GM10248 (cell line): ENCODE results near the gene SREBF1.

Experiments used
- CTCF ChIA-PET: fragments of 300-600 bp; sonication (Branson Sonifier 250); formaldehyde crosslinking; extraction: SDS; loops from one replicate; lab custom pipeline; 2021; ENCODE audit warnings: antibody characterized with exemption; lab: Yijun Ruan, JAX
- POLR2A ChIA-PET: fragments of 350-650 bp; sonication (Branson Sonifier 250); formaldehyde crosslinking; extraction: SDS; loops from one replicate; lab custom pipeline; 2020; ENCODE audit warnings: antibody characterized with exemption; lab: Yijun Ruan, JAX
- DNase-seq: peaks from one replicate; pipeline ENCODE4 v3.0.0; 2012; ENCODE audit errors: extremely low spot score
- TF ChIP-seq, protein P1 (sequence below): IDR thresholded peaks from 2 replicates; pipeline ENCODE4 v1.5.1; 2012; ENCODE audit warnings: mild to moderate bottlenecking, low read depth; ENCODE audit errors: extremely low read depth, missing control alignments, control extremely low read depth

SREBF1 gene

DNA sequence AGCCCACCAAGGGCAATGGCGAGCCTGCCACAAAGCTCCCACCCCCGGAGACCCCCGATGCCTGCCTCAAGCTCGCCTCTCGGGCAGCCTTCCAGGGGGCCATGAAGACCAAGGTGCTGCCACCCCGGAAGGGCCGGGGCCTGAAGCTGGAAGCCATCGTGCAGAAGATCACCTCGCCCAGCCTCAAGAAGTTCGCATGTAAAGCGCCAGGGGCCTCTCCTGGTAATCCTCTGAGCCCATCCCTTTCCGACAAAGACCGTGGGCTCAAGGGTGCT is 40.1 kb downstream of the SREBF1 start:
- TF ChIP-seq, protein P1, sequence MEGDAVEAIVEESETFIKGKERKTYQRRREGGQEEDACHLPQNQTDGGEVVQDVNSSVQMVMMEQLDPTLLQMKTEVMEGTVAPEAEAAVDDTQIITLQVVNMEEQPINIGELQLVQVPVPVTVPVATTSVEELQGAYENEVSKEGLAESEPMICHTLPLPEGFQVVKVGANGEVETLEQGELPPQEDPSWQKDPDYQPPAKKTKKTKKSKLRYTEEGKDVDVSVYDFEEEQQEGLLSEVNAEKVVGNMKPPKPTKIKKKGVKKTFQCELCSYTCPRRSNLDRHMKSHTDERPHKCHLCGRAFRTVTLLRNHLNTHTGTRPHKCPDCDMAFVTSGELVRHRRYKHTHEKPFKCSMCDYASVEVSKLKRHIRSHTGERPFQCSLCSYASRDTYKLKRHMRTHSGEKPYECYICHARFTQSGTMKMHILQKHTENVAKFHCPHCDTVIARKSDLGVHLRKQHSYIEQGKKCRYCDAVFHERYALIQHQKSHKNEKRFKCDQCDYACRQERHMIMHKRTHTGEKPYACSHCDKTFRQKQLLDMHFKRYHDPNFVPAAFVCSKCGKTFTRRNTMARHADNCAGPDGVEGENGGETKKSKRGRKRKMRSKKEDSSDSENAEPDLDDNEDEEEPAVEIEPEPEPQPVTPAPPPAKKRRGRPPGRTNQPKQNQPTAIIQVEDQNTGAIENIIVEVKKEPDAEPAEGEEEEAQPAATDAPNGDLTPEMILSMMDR: no peak
- CTCF ChIA-PET: interaction anchor here (1.0 to 1.6 kb wide), 2 partner anchors 9 to 65 kb away, joined by 3 read pairs; no protein-coding TSS in a partner anchor
- POLR2A ChIA-PET: no interaction called here

DNA sequence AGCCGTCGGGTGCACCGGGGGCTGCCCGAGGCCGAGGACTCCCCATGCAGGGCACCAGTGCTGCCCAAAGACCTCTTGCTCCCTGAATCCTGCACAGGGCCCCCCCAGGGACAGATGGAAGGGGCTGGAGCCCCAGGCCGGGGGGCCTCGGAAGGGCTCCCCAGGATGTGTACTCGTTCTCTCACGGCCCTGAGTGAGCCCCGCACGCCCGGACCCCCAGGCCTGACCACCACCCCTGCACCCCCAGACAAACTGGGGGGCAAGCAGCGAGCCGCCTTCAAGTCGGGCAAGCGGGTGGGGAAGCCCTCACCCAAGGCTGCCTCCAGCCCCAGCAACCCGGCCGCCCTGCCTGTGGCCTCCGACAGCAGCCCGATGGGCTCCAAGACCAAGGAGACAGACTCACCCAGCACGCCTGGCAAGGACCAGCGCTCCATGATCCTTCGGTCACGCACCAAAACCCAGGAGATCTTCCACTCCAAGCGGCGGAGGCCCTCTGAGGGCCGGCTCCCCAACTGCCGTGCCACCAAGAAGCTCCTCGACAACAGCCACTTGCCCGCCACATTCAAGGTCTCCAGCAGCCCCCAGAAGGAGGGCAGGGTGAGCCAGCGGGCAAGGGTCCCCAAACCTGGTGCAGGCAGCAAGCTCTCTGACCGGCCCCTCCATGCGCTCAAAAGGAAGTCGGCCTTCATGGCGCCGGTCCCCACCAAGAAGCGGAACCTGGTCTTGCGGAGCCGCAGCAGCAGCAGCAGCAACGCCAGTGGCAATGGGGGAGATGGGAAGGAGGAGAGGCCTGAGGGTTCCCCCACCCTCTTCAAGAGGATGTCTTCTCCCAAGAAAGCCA is 40.6 kb downstream of the SREBF1 start:
- no peak for DNase-seq
- ChIA-PET CTCF (interaction anchor here (1.0 to 1.6 kb wide), 3 partner anchors 9 to 65 kb away, joined by 3 to 6 read pairs (median 3); no protein-coding TSS in a partner anchor), POLR2A (no interaction called here)
- TF ChIP-seq, protein P1: no peak

More for the DNA sequence above, 40.1 kb downstream of the SREBF1 start:
- no peak for DNase-seq

DNA sequence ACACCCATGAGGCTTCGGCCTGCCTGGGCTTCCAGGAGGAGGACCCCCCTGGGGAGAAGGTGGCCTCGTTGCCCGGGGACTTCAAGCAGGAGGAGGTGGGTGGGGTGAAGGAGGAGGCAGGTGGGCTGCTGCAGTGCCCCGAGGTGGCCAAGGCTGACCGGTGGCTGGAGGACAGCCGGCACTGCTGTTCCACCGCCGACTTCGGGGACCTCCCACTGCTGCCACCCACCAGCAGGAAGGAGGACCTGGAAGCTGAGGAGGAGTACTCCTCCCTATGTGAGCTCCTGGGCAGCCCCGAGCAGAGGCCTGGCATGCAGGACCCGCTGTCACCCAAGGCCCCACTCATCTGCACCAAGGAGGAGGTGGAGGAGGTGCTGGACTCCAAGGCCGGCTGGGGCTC is 41.5 kb downstream of the SREBF1 start:
- TF ChIP-seq, protein P1: no peak
- CTCF ChIA-PET: interaction anchor here (1.6 to 3.6 kb wide), 3 partner anchors 8 to 21 kb away, joined by 3 to 22 read pairs (median 6); no protein-coding TSS in a partner anchor
- POLR2A ChIA-PET: no interaction called here
- DNase-seq: no peak

DNA sequence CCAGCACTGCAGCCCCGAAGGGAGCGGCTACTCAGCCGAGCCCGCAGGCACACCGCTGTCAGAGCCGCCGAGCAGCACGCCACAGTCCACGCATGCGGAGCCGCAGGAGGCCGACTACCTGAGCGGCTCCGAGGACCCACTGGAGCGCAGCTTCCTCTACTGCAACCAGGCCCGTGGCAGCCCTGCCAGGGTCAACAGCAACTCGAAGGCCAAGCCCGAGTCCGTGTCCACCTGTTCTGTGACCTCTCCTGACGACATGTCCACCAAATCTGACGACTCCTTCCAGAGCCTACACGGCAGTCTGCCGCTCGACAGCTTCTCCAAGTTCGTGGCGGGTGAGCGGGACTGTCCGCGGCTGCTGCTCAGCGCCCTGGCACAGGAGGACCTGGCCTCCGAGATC is 42.4 kb downstream of the SREBF1 start:
- POLR2A ChIA-PET: no interaction called here
- CTCF ChIA-PET: interaction anchor here (1.5 to 3.6 kb wide), 3 partner anchors 15 to 20 kb away, joined by 3 to 22 read pairs (median 6); no protein-coding TSS in a partner anchor
- TF ChIP-seq, protein P1: no peak
- DNase-seq: no peak

DNA sequence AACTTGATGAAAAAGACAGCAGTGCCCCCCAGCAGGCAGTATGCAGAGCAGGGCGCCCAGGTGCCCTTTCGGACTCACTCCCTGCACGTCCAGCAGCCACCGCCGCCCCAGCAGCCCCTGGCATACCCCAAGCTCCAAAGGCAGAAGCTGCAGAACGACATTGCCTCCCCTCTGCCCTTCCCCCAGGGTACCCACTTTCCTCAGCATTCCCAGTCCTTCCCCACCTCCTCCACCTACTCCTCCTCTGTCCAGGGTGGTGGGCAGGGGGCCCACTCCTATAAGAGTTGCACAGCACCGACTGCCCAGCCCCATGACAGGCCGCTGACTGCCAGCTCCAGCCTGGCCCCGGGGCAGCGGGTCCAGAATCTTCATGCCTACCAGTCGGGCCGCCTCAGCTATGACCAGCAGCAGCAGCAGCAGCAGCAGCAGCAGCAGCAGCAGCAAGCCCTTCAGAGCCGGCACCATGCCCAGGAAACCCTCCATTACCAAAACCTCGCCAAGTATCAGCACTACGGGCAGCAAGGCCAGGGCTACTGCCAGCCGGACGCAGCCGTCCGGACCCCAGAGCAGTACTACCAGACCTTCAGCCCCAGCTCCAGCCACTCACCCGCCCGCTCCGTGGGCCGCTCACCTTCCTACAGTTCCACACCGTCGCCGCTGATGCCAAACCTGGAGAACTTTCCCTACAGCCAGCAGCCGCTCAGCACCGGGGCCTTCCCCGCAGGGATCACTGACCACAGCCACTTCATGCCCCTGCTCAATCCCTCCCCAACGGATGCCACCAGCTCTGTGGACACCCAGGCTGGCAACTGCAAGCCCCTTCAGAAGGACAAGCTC is 43.2 kb downstream of the SREBF1 start:
- DNase-seq: no peak
- ChIA-PET POLR2A (no interaction called here), CTCF (interaction anchor here (1.0 to 3.6 kb wide), 3 partner anchors 8 to 19 kb away, joined by 3 to 22 read pairs (median 4); no protein-coding TSS in a partner anchor)
- TF ChIP-seq, protein P1: no peak
